Mucosa of stomach (tissue), 1 donor: ENCODE measurements around the gene PRL.

ENCODE experiments used
- H3K27me3 ChIP-seq: one replicate; pipeline ENCODE4 v1.7.0; 2013; ENCODE audit warnings: mild to moderate bottlenecking, low read length; ENCODE audit not compliant: control insufficient read depth, insufficient read depth
- H3K36me3 ChIP-seq: one replicate; pipeline ENCODE4 v1.7.0; 2013; ENCODE audit warnings: low read length; ENCODE audit not compliant: control insufficient read depth, insufficient read depth
- H3K4me1 ChIP-seq: one replicate; pipeline ENCODE4 v1.7.0; 2013; ENCODE audit warnings: mild to moderate bottlenecking, low read length; ENCODE audit not compliant: control insufficient read depth, insufficient read depth
- H3K4me3 ChIP-seq: one replicate; pipeline ENCODE4 v1.7.0; 2013; ENCODE audit warnings: low read length
- H3K9ac ChIP-seq: one replicate; pipeline ENCODE4 v1.7.0; 2013; ENCODE audit warnings: mild to moderate bottlenecking, low read length, moderate library complexity
- H3K9me3 ChIP-seq: one replicate; pipeline ENCODE4 v1.7.0; 2013; ENCODE audit warnings: mild to moderate bottlenecking, low read length, moderate library complexity; ENCODE audit not compliant: control insufficient read depth
- donor health status: Pancreatic carcinoma.

Gene PRL

GRCh38 chr6:22290045-22290444 lies 6.8 kb downstream of the PRL start:
- Histone ChIP-seq H3K27me3 (no peaks in the 10 kb centered on the region), H3K4me1 (no peaks in the 10 kb centered on the region), H3K4me3 (no peak overlapping the region), H3K9ac (no peak overlapping the region), H3K9me3 (no peaks in the 10 kb centered on the region), H3K36me3 (no peaks in the 10 kb centered on the region)

GRCh38 chr6:22288721-22289120 lies 8.1 kb downstream of the PRL start:
- H3K9me3 ChIP-seq = no peaks in the 10 kb centered on the region
- no peaks in the 10 kb centered on the region for H3K27me3 ChIP-seq
- H3K9ac ChIP-seq = no peak overlapping the region
- no peaks in the 10 kb centered on the region for H3K4me1 ChIP-seq
- H3K36me3 ChIP-seq = no peaks in the 10 kb centered on the region
- no peak overlapping the region for H3K4me3 ChIP-seq

- Histone ChIP-seq H3K36me3 (no peaks in the 10 kb centered on the region), H3K9me3 (no peaks in the 10 kb centered on the region), H3K4me1 (no peaks in the 10 kb centered on the region), H3K9ac (no peak overlapping the region), H3K4me3 (no peak overlapping the region), H3K27me3 (no peaks in the 10 kb centered on the region)
These were observed 12.2 kb downstream of the PRL start for GRCh38 chr6:22284666-22285065.

GRCh38 chr6:22281341-22282085 lies 15.3 kb downstream of the PRL start:
- no peaks in the 10 kb centered on the region for H3K36me3 ChIP-seq
- H3K9ac ChIP-seq = no peak overlapping the region
- H3K4me3 ChIP-seq = no peak overlapping the region
- no peaks in the 10 kb centered on the region for H3K27me3 ChIP-seq
- H3K4me1 ChIP-seq = no peaks in the 10 kb centered on the region
- no peaks in the 10 kb centered on the region for H3K9me3 ChIP-seq

- no peaks in the 10 kb centered on the region for H3K36me3 ChIP-seq
- no peak overlapping the region for H3K4me3 ChIP-seq
- H3K9me3 ChIP-seq = no peaks in the 10 kb centered on the region
- H3K27me3 ChIP-seq = no peaks in the 10 kb centered on the region
- no peaks in the 10 kb centered on the region for H3K4me1 ChIP-seq
- H3K9ac ChIP-seq = no peak overlapping the region
These were observed 17.4 kb downstream of the PRL start for GRCh38 chr6:22279427-22279826.

- no peaks in the 10 kb centered on the region for H3K4me1 ChIP-seq
- H3K36me3 ChIP-seq = no peaks in the 10 kb centered on the region
- H3K4me3 ChIP-seq = no peak overlapping the region
- H3K9ac ChIP-seq = no peak overlapping the region
- no peaks in the 10 kb centered on the region for H3K27me3 ChIP-seq
- no peaks in the 10 kb centered on the region for H3K9me3 ChIP-seq
These were observed 25.8 kb downstream of the PRL start for GRCh38 chr6:22271081-22271480.

- H3K4me3 ChIP-seq = no peak overlapping the region
- H3K9me3 ChIP-seq = no peaks in the 10 kb centered on the region
- H3K4me1 ChIP-seq = no peaks in the 10 kb centered on the region
- no peaks in the 10 kb centered on the region for H3K27me3 ChIP-seq
- H3K9ac ChIP-seq = no peak overlapping the region
- no peaks in the 10 kb centered on the region for H3K36me3 ChIP-seq
These were observed 33.1 kb downstream of the PRL start for GRCh38 chr6:22263748-22264147.

- Histone ChIP-seq H3K4me3 (no peak overlapping the region), H3K9me3 (no peaks in the 10 kb centered on the region), H3K27me3 (no peaks in the 10 kb centered on the region), H3K4me1 (no peaks in the 10 kb centered on the region), H3K36me3 (no peaks in the 10 kb centered on the region), H3K9ac (no peak overlapping the region)
These were observed 42.0 kb downstream of the PRL start for GRCh38 chr6:22254886-22255285.

- H3K9ac ChIP-seq = no peak overlapping the region
- no peaks in the 10 kb centered on the region for H3K36me3 ChIP-seq
- no peaks in the 10 kb centered on the region for H3K9me3 ChIP-seq
- H3K4me1 ChIP-seq = no peaks in the 10 kb centered on the region
- H3K4me3 ChIP-seq = no peak overlapping the region
- H3K27me3 ChIP-seq = no peaks in the 10 kb centered on the region
These were observed 42.7 kb downstream of the PRL start for GRCh38 chr6:22253955-22254655.

- H3K9ac ChIP-seq = no peak overlapping the region
- no peaks in the 10 kb centered on the region for H3K9me3 ChIP-seq
- H3K27me3 ChIP-seq = no peaks in the 10 kb centered on the region
- H3K4me3 ChIP-seq = no peak overlapping the region
- no peaks in the 10 kb centered on the region for H3K4me1 ChIP-seq
- H3K36me3 ChIP-seq = no peaks in the 10 kb centered on the region
These were observed 45.5 kb downstream of the PRL start for GRCh38 chr6:22251348-22251747.

- Histone ChIP-seq H3K9ac (no peak overlapping the region), H3K27me3 (no peaks in the 10 kb centered on the region), H3K9me3 (no peaks in the 10 kb centered on the region), H3K4me1 (no peaks in the 10 kb centered on the region), H3K4me3 (no peak overlapping the region), H3K36me3 (no peaks in the 10 kb centered on the region)
These were observed 46.4 kb downstream of the PRL start for GRCh38 chr6:22250486-22250885.

- Histone ChIP-seq H3K27me3 (no peaks in the 10 kb centered on the region), H3K4me3 (no peak overlapping the region), H3K9ac (no peak overlapping the region), H3K4me1 (no peaks in the 10 kb centered on the region), H3K36me3 (no peaks in the 10 kb centered on the region), H3K9me3 (no peaks in the 10 kb centered on the region)
These were observed 47.0 kb downstream of the PRL start for GRCh38 chr6:22249711-22250350.
